Astrocyte (in vitro differentiated cells and primary cell): ENCODE data around the gene SLIT3. TPM values are rescaled to one million over a fixed set of nuclear protein-coding genes. Genes with fewer than 3 reads are reported as not detected.

Experiments used
- DNase-seq: peaks from one replicate; pipeline ENCODE4 v3.0.0-alpha.2; 2010; ENCODE audit warnings: low read depth
- FAIRE-seq: peaks from 2 replicates; lab custom pipeline; 2011; peaks lifted over from hg19 to GRCh38; lab: Jason Lieb, UNC
- H2AFZ ChIP-seq: 2 replicates; pipeline ENCODE4 v1.6.0; 2012; ENCODE audit warnings: low read depth, low read length, inconsistent platforms
- H3K27ac ChIP-seq: 2 replicates; pipeline ENCODE4 v1.5.1; 2011; ENCODE audit warnings: low read depth, low read length, inconsistent platforms
- H3K27me3 ChIP-seq: 2 replicates; pipeline ENCODE4 v1.6.0; 2011; ENCODE audit warnings: low read length, inconsistent platforms; ENCODE audit not compliant: insufficient read depth
- H3K36me3 ChIP-seq: 2 replicates; pipeline ENCODE4 v1.5.1; 2011; ENCODE audit warnings: low read length, inconsistent platforms; ENCODE audit not compliant: insufficient read depth
- H3K4me1 ChIP-seq: 2 replicates; pipeline ENCODE4 v1.5.1; 2011; ENCODE audit warnings: low read length, inconsistent platforms; ENCODE audit not compliant: insufficient read depth
- H3K4me2 ChIP-seq: 2 replicates; pipeline ENCODE4 v1.6.0; 2012; ENCODE audit warnings: low read length, inconsistent platforms
- H3K4me3 ChIP-seq: 2 replicates; pipeline ENCODE4 v1.5.1; 2011; ENCODE audit warnings: low read depth, mild to moderate bottlenecking, low read length, inconsistent platforms; ENCODE audit not compliant: insufficient read depth
- H3K79me2 ChIP-seq: 2 replicates; pipeline ENCODE4 v1.6.0; 2012; ENCODE audit warnings: mild to moderate bottlenecking, low read length, inconsistent platforms; ENCODE audit not compliant: insufficient read depth
- H3K9ac ChIP-seq: 2 replicates; pipeline ENCODE4 v1.6.0; 2012; ENCODE audit warnings: mild to moderate bottlenecking, low read length, inconsistent platforms
- H3K9me3 ChIP-seq: 2 replicates; pipeline ENCODE4 v1.5.1; 2012; ENCODE audit warnings: low read depth, mild to moderate bottlenecking, low read length, inconsistent platforms; ENCODE audit not compliant: insufficient read depth
- H4K20me1 ChIP-seq: 2 replicates; pipeline ENCODE4 v1.6.0; 2012; ENCODE audit warnings: low read length, inconsistent platforms; ENCODE audit not compliant: insufficient read depth
- H3K27ac Mint-ChIP-seq: one replicate; pipeline ENCODE4 v1.8.0; 2021; ENCODE audit warnings: mild to moderate bottlenecking, mixed read lengths; ENCODE audit not compliant: unreplicated experiment
- H3K27me3 Mint-ChIP-seq: one replicate; pipeline ENCODE4 v1.8.0; 2021; ENCODE audit warnings: low read depth, mixed read lengths; ENCODE audit not compliant: unreplicated experiment
- H3K36me3 Mint-ChIP-seq: one replicate; pipeline ENCODE4 v1.8.0; 2021; ENCODE audit warnings: low read depth, mixed read lengths; ENCODE audit not compliant: unreplicated experiment
- H3K4me1 Mint-ChIP-seq: one replicate; pipeline ENCODE4 v1.8.0; 2021; ENCODE audit warnings: low read depth, mixed read lengths; ENCODE audit not compliant: unreplicated experiment
- H3K4me3 Mint-ChIP-seq: one replicate; pipeline ENCODE4 v1.8.0; 2021; ENCODE audit warnings: mild to moderate bottlenecking, moderate library complexity, mixed read lengths; ENCODE audit not compliant: unreplicated experiment
- H3K9me3 Mint-ChIP-seq: one replicate; pipeline ENCODE4 v1.8.0; 2021; ENCODE audit warnings: mild to moderate bottlenecking, mixed read lengths; ENCODE audit not compliant: unreplicated experiment
- EZH2 ChIP-seq: IDR thresholded peaks from 2 replicates; pipeline ENCODE4 v1.6.1; 2012; ENCODE audit warnings: mild to moderate bottlenecking, low read length, inconsistent platforms; ENCODE audit not compliant: insufficient read depth
- total RNA-seq: library from RNA; stranded (reverse); gene quantifications from 2 replicates; pipeline ENCODE4 v1.2.1, GENCODE V29; 2021
- TF ChIP-seq, protein P1 (sequence below): IDR thresholded peaks from 2 replicates; pipeline ENCODE4 v1.5.1; 2011; ENCODE audit warnings: low read depth, mild to moderate bottlenecking, inconsistent platforms, low read length, moderate library complexity; ENCODE audit not compliant: insufficient read depth

Gene SLIT3
- total RNA-seq, 1 donor from 2014 or later: 20.7 TPM

DNA sequence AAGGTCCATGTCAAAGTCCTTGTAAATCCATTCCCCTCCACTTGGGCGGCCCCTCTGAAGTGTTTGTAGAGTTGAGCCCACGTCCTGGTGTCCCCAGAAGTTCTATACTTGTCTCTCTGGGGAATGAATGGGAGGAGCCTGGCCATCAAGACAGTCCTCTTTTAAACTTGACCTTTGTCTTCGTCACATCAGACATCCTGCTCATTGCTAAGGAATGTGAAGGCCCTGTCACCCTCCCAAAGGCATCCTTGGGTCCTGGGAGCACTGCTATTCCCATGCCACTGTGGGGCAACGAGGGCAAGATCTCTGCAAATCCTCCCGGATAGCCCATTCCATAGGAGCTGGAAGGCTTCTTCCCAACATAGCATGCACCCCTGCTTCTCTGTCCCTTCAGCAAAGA, 235.5 kb downstream of the SLIT3 start:
- Histone ChIP-seq H3K9ac (no peak overlapping the region), H3K27me3 (no peaks in the 10 kb centered on the region), H4K20me1 (no peaks in the 10 kb centered on the region), H3K9me3 (no peaks in the 10 kb centered on the region), H3K4me3 (no peak overlapping the region), H3K79me2 (no peaks in the 10 kb centered on the region), H3K36me3 (no peaks in the 10 kb centered on the region), H2AFZ (no peak overlapping the region), H3K4me2 (no peak overlapping the region), H3K27ac (no peak overlapping the region), H3K4me1 (no peaks in the 10 kb centered on the region)
- Mint-ChIP-seq H3K9me3 (no peaks in the 10 kb centered on the region), H3K27ac (no peak overlapping the region), H3K27me3 (peaks cover 4% of the 10 kb centered on the region), H3K4me3 (no peak overlapping the region), H3K36me3 (peaks cover 6% of the 10 kb centered on the region), H3K4me1 (peaks cover 31% of the 10 kb centered on the region)
- FAIRE-seq: no peak
- DNase-seq: no peak
- TF ChIP-seq, protein P1, sequence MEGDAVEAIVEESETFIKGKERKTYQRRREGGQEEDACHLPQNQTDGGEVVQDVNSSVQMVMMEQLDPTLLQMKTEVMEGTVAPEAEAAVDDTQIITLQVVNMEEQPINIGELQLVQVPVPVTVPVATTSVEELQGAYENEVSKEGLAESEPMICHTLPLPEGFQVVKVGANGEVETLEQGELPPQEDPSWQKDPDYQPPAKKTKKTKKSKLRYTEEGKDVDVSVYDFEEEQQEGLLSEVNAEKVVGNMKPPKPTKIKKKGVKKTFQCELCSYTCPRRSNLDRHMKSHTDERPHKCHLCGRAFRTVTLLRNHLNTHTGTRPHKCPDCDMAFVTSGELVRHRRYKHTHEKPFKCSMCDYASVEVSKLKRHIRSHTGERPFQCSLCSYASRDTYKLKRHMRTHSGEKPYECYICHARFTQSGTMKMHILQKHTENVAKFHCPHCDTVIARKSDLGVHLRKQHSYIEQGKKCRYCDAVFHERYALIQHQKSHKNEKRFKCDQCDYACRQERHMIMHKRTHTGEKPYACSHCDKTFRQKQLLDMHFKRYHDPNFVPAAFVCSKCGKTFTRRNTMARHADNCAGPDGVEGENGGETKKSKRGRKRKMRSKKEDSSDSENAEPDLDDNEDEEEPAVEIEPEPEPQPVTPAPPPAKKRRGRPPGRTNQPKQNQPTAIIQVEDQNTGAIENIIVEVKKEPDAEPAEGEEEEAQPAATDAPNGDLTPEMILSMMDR: no peak
- no peak for TF ChIP-seq EZH2

DNA sequence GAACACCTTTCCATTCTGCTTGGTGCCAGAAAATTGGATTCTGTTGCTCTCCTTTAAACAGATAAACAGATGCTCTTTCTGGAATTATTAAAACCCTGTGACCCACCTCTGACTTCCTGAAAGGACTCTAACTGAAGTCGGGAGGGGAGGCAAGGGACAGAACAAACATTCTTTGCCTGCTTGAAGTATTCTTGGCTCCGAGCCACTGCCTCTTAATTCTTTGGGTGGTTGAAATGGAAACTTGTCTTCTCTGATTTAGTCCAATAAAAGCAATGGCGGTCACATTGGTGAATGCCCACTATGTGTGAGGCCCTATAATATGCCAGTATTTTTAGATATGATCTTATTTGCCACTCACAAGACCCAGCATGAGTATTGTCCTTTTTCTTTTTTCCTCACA, 236.8 kb downstream of the SLIT3 start:
- H3K9ac ChIP-seq: no peak overlapping the region
- H3K4me2 ChIP-seq: no peak overlapping the region
- H4K20me1 ChIP-seq: no peaks in the 10 kb centered on the region
- no peaks in the 10 kb centered on the region for H3K27me3 ChIP-seq
- no peaks in the 10 kb centered on the region for H3K9me3 ChIP-seq
- H3K27ac ChIP-seq: no peak overlapping the region
- H2AFZ ChIP-seq: no peak overlapping the region
- H3K9me3 Mint-ChIP-seq: no peaks in the 10 kb centered on the region
- TF ChIP-seq, protein P1: no peak
- no peak for TF ChIP-seq EZH2
- peaks cover 2% of the 10 kb centered on the region for H3K27me3 Mint-ChIP-seq
- H3K27ac Mint-ChIP-seq: no peak overlapping the region
- no peaks in the 10 kb centered on the region for H3K36me3 ChIP-seq
- no peaks in the 10 kb centered on the region for H3K79me2 ChIP-seq
- DNase-seq: no peak
- FAIRE-seq: no peak
- H3K4me1 Mint-ChIP-seq: peaks cover 31% of the 10 kb centered on the region
- H3K4me3 Mint-ChIP-seq: no peak overlapping the region
- peaks cover 6% of the 10 kb centered on the region for H3K36me3 Mint-ChIP-seq
- H3K4me3 ChIP-seq: no peak overlapping the region
- no peaks in the 10 kb centered on the region for H3K4me1 ChIP-seq

DNA sequence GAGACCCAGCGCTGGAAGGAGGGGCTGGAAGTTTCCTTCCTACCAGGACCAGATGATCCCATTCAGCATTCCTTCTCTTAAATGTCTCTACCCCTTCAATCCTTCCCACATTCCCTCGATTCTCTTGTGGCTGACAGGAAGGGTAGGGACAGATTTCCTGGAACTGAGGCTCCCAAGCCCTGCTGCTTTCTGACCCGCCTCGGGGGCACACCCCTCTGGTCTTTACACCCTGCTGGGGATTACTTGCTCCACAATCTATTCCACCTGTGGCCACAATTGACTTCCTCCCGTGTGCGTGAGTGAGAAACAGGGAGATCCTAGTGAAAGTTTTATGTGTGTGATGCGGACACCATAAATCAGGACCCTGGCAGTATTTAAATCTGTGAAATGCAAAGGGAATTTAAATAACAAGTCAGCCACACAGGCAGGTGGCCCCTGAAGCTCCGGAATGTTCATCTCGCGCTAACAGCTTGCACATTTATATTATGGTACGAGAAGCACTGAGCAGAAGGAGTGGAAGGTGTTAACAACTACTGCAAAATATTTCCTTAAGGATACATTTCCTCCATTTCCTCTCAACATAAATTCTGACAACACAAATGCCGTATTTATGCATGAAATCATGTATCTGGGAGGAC, 237.5 kb downstream of the SLIT3 start:
- FAIRE-seq: no peak
- H3K4me3 ChIP-seq: no peak overlapping the region
- Mint-ChIP-seq H3K27me3 (peaks cover 2% of the 10 kb centered on the region), H3K9me3 (peaks cover under 1% of the 10 kb centered on the region), H3K4me3 (no peak overlapping the region), H3K27ac (no peak overlapping the region), H3K4me1 (peaks cover 35% of the 10 kb centered on the region), H3K36me3 (peaks cover 4% of the 10 kb centered on the region)
- H3K27ac ChIP-seq: no peak overlapping the region
- H3K4me2 ChIP-seq: no peak overlapping the region
- no peak overlapping the region for H3K9ac ChIP-seq
- H4K20me1 ChIP-seq: no peaks in the 10 kb centered on the region
- no peaks in the 10 kb centered on the region for H3K36me3 ChIP-seq
- TF ChIP-seq, protein P1: no peak
- TF ChIP-seq EZH2: no peak
- H3K27me3 ChIP-seq: no peaks in the 10 kb centered on the region
- H3K9me3 ChIP-seq: no peaks in the 10 kb centered on the region
- DNase-seq: no peak
- no peaks in the 10 kb centered on the region for H3K4me1 ChIP-seq
- no peak overlapping the region for H2AFZ ChIP-seq
- no peaks in the 10 kb centered on the region for H3K79me2 ChIP-seq
